Measurements from ENCODE around the gene KCNQ4.

DNA sequence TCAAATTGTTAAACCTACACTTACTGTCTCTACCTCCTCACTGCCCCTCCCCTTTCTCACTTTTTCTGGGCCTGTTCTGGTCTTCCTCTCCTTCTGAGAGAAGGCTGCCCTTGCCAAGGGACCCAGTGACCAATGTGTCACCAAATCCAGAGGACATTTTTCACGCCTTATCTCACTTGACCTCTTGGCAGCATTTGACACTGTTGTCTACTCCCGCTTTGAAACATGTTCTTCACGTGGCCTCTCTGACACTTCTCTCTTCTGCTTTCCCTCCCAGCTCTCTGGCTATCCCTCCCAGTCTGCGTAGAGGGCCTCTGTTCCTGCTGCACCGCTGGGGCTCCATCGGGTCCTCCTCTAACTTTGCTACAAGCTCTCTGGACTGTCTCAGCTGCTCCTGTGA lies 25.3 kb downstream of the KCNQ4 start:
- TF ChIP-seq EZH2 (IDR thresholded peaks at IDR 0.05; ENCODE audit: borderline replicate concordance, insufficient read depth, low read length, poor library complexity, severe bottlenecking) (no peak), POLR2AphosphoS5 (IDR thresholded peaks at IDR 0.05) (no peak), RAD21 (conservative IDR thresholded peaks at IDR 0.05) (no peak)
- TF ChIP-seq, protein P1, sequence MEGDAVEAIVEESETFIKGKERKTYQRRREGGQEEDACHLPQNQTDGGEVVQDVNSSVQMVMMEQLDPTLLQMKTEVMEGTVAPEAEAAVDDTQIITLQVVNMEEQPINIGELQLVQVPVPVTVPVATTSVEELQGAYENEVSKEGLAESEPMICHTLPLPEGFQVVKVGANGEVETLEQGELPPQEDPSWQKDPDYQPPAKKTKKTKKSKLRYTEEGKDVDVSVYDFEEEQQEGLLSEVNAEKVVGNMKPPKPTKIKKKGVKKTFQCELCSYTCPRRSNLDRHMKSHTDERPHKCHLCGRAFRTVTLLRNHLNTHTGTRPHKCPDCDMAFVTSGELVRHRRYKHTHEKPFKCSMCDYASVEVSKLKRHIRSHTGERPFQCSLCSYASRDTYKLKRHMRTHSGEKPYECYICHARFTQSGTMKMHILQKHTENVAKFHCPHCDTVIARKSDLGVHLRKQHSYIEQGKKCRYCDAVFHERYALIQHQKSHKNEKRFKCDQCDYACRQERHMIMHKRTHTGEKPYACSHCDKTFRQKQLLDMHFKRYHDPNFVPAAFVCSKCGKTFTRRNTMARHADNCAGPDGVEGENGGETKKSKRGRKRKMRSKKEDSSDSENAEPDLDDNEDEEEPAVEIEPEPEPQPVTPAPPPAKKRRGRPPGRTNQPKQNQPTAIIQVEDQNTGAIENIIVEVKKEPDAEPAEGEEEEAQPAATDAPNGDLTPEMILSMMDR (IDR thresholded peaks at IDR 0.05; ENCODE audit: poor library complexity, severe bottlenecking): no peak
- TF ChIP-seq, protein P2, sequence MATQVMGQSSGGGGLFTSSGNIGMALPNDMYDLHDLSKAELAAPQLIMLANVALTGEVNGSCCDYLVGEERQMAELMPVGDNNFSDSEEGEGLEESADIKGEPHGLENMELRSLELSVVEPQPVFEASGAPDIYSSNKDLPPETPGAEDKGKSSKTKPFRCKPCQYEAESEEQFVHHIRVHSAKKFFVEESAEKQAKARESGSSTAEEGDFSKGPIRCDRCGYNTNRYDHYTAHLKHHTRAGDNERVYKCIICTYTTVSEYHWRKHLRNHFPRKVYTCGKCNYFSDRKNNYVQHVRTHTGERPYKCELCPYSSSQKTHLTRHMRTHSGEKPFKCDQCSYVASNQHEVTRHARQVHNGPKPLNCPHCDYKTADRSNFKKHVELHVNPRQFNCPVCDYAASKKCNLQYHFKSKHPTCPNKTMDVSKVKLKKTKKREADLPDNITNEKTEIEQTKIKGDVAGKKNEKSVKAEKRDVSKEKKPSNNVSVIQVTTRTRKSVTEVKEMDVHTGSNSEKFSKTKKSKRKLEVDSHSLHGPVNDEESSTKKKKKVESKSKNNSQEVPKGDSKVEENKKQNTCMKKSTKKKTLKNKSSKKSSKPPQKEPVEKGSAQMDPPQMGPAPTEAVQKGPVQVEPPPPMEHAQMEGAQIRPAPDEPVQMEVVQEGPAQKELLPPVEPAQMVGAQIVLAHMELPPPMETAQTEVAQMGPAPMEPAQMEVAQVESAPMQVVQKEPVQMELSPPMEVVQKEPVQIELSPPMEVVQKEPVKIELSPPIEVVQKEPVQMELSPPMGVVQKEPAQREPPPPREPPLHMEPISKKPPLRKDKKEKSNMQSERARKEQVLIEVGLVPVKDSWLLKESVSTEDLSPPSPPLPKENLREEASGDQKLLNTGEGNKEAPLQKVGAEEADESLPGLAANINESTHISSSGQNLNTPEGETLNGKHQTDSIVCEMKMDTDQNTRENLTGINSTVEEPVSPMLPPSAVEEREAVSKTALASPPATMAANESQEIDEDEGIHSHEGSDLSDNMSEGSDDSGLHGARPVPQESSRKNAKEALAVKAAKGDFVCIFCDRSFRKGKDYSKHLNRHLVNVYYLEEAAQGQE (IDR thresholded peaks at IDR 0.05; ENCODE audit: borderline replicate concordance): no peak
